Activated T-cell treated with anti-CD3 and anti-CD28 coated beads for 24 hours (primary cell): ENCODE measurements around the gene BRD3OS.
"Not testable (repeated sequence)": the region's sequence is repeated elsewhere in the genome, so short reads cannot be mapped to it uniquely, and the experiment has no call there.

ENCODE experiments used
- DNase-seq: peaks from one replicate; pipeline ENCODE4 v3.0.0-alpha.2; 2020; ENCODE audit warnings: low read depth

BRD3OS gene

DNA sequence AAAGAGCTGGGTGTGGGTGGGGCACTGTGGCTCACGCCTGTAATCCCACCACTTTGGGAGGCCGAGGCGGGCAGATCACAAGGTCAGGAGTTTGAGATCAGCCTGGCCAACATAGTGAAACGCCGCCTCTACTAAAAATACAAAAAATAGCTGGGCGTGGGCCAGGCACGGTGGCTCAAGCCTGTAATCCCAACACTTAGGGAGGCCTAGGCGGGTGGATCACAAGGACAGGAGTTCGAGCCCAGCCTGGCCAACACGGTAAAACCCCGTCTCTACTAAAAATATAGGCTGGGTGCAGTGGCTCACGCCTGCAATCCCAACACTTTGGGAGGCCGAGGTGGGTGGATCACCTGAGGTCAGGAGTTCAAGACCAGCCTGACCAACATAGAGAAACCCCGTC lies 36.5 kb upstream of the BRD3OS start:
- not testable (repeated sequence) for DNase-seq

DNA sequence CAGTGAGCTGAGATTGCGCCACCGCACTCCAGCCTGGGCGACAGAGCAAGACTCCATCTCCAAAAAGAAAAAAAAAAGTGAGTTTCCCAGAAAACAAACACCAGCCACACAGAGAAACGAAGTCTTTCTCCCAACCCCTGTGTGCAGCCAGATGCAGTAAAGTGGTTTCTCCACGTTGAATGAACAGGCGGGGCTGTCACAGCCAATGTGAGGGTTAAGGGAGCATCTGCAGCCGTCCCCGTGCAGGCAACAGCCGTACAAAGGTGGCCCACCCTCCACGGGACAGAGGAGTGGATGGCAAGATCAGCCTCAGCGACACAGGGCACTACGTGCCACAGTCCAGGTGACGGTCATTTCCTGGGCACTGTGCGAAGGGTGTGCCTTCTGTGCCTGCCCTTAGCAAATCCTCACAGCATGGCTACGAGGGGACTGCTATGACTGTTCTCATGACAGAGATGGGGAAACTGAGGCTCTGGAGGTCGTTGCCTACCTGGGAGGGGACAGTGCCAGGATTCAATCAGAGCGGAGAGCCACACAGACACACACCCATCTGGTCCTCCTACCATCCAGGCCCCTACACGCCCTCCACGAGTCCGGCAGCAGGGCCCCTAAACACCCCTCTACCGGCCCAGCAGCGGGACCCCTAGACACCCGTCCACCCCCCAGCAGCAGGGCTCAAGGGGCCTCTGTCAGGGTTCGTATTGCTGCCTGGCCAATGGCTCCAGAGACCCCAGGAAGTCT lies 35.5 kb upstream of the BRD3OS start:
- DNase-seq, result no peak

DNA sequence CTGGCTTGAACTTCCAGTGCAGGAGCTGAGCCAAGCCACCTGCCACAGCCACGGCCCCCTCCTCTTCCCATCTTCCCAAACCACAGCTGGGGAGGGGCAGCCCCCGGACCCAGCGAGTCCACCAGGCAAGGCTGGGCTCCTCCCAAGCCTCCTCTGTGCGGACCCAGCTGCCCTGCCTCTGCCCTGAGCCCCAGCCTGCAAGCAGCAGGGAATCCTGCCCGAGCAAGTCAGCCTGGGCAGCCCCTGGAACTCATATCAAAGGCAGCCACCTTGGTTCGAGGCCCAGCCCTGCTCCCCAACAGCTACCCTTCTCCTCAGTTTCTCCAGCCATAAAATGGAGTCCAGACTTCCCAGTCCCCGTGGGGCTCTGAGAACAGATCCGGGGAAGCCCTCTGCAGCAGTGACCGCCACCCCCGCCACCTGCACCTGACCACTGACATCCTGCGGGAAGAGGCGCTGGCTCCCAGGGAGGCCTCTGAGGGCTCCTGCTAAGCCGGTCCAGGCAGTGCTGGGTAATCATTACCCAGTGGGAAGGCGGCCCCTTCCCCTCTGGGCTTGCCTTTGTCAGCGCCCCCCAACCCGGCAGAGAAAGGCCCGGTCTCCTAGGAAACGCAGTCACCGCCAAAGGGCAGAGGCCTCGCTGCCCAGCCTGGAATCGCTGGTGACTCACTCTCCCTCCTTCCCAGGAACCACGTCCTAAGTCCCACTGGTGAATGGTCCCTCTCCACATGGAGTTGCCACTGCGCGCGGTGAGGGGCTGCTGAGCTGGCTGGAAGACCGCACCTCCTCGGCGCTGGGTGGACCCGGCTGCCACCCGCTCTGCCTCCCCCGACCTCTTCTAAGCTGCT lies 34.7 kb upstream of the BRD3OS start:
- DNase-seq, result no peak

DNA sequence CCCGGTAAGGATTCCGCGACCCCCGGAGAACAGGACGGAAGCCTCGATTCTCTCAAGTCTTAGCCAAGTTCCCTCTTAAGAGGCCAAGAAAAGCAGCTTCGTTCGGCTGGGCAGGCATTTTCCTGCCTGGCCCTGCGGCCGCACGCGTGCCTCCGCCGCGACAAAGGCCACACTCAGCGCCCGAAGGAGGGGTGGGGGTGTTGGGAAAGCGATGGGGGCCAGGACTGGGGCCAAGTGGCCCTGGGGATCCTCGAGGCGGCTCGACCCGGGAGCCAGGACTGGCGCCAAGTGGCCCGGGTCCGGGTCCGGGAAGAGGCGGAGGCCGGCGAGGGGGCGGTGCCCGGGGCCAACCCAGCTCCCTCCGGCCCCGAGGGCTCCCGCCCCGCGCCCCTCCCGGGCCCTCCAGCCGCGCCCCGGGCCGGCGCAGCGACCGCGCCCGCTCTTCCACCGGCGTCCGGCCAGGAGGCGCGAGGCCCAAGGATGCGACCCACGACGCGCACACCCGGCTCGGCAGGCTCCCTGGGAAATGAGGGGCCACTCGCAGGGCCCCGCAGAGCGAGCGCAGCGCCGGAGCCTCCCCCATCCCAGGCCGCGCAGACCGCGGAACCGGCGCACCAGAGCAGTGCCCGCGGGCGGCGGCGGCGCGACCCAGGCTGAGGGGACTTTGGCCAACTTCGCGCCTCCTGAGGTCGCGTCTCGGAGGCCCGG lies 33.9 kb upstream of the BRD3OS start:
- no peak for DNase-seq

DNA sequence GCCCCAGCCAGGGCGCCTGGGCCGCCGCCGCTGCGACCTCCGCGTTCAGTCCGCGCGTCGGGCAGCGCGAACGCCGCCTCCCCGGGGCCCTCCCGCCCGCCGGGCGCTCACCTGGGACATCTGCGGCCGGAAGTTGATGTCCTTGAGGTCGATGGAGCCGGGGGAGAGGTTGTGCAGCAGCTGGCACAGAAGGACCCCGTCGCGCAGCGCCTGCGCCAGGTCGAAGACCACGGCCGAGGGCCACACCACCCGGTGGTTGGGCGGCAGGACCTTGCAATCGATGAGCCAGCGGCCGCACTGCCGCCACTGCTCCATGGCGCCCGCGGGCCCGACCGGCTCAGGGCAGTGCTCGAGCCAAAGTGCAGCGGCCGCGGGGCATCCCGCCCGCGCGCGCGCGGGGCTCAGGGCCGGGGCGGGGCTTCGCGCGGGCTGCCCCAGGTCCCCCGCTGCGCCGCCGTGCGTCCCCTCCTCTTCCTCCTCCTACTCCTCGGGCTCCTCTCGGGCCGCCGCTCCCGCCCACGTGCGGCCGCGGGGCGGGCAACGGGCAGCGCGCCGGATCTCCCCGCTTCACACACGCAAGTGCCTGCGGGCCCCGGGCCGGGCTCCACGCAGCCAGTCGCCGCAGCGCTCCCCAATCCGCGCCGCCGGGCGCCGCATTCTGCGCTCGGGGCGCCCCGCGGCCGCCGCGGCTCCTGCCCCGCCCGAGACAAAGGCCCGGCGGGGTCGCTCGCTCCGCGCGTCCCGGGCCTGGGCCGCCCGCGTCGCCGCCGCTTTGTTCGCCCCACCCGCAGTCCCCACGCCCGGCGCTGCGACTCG lies 33.1 kb upstream of the BRD3OS start, which contains the start of gene VAV2:
TSS of gene VAV2 (minus strand) at position 361 of the 816 bp plus-strand sequence. CDS start at position 315, 46 bp downstream.
- peak; percentile 23 for DNase-seq

DNA sequence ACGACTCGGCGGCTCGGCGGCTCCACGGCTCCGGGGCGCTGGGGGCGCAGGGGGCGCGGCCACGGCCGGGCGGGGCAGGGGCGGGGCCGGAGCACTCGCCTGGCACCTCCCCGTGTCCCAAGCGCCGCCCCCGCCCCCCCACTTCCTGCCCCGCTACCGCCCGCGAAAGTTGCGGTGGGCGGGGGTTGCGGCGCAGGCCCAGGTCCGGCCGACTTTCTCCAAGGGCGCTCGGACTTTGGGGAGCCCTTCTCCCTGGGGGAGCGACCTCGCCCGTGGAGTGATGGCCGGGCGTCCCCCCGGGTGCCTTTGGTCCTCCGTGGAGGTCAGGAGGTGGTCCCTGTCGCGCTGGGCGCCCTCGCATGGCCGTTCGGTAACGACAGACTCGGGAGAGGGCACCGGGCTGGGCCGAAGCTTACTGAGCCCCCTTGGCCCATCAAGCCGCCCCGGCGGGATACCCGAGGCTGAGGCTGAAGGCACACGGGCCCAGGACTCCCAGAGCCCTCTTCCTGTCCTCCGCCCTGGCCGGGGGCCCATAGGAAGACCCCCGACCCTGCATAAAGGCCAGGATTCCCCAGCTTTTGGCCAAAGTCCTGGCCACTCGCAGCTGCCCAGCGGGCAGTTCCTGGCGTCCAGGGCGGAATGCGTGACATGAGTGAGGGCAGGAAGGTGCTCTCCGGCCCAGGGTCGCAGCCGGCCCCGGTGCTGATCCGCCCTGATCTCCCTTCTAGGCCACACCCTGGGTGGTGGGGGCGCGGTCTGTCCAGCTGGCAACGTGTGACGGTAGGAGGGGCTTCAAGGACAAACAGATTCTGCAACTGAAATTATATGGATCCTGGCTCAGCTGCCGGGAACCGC lies 32.3 kb upstream of the BRD3OS start:
- DNase-seq, result peak; percentile 60

DNA sequence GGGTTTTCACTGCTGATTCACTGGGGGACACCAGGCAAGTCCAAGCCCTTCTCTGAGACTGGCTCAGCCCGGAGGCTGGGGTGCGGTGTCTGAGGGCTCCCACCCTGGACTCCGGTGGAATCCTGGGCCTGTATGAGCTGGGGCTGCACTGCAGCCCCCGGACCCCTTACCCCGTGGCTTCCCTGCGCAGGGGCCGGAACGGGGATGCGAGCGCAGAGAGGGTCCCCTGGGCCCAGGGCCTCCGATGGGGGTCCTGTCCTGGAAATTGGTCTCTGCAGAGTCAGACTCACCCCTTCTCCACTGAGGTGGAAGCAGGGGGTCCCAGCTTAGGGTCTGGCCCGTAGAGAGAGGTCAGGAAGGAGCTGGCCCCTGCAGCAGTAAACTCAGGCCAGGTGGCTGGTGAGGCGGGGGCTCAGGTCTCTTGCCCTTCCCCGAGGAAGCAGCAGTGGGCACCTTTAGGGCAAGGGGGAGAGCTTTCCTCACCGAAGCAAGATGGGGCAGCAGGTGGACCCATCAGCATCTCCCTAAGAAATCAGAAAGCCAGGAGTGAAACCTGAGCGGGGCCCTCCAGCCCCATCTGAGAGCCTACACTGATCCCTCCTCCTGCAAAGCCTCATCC lies 31.5 kb upstream of the BRD3OS start:
- no peak for DNase-seq

DNA sequence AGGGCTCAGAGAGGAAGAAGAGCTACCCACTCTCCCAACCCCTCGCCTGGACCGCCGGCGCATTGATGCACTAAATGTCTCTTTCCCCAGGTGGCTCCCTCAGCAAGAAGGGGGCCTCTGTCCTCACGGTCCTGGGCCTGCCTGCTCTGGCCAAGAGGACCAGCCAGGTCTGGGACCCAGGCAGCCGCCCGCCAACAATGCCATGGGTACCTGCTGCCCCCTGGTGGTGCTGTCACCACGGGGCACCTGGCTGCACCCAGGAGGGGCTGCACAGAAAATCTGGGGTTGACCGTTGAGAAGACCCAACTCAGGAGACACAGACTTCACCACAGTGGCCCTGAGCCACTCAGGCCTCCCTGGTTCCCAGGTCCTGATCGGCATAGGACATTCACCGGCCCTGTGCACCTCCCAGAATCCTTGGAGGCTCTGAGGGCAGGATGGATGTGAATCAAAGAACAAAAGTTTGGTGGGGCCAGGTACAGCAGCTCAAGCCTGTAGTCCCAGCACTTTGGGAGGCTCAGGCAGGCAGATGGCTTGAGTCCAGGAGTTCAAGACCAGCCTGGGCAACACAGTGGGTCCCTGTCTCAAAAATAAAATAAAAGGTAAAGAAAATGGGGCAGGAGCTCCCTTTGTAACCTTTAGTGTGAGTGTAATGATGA lies 30.8 kb upstream of the BRD3OS start:
- DNase-seq, result peak; percentile 64

DNA sequence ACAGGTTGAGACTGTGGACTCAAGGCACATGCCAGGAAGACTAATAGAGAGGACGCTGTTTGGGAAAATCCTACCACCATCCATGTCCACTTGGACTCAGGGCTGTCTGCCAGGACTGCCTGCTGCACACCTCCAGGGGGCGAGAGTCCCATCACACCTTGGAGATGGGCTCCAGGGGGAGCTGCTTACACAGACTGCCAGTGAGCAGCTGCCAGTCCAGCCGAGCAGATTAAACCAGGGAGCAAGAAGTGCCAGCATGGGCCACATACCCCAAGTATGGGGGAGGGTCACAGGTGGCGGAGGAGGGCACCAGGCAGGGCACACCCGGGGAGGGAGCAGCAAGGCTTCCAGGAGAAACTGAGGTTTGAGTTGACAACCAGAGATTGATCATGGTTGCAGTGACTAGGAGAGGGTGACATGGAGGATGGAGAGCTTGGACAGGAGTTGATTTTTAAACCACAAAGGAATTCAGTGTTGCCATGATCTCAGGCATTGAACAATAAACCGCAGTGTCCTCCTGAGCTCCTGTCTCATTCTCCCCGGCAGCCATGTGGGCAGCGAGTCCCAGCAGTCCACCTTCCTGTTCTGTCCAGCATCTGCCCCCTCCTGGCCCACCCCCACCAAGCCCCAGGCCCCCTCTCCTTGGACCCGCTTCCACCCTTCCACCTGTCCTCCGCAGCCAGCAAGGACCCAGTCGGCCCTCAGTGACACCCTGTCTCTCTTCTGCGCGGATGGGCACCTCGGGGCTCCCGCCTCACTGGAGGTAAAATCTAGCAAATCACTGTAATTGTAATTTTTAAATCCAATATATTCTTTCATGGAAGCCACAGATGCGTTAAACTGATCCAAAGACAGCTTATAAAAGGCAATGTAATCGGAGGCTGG lies 30.0 kb upstream of the BRD3OS start:
- no peak for DNase-seq

DNA sequence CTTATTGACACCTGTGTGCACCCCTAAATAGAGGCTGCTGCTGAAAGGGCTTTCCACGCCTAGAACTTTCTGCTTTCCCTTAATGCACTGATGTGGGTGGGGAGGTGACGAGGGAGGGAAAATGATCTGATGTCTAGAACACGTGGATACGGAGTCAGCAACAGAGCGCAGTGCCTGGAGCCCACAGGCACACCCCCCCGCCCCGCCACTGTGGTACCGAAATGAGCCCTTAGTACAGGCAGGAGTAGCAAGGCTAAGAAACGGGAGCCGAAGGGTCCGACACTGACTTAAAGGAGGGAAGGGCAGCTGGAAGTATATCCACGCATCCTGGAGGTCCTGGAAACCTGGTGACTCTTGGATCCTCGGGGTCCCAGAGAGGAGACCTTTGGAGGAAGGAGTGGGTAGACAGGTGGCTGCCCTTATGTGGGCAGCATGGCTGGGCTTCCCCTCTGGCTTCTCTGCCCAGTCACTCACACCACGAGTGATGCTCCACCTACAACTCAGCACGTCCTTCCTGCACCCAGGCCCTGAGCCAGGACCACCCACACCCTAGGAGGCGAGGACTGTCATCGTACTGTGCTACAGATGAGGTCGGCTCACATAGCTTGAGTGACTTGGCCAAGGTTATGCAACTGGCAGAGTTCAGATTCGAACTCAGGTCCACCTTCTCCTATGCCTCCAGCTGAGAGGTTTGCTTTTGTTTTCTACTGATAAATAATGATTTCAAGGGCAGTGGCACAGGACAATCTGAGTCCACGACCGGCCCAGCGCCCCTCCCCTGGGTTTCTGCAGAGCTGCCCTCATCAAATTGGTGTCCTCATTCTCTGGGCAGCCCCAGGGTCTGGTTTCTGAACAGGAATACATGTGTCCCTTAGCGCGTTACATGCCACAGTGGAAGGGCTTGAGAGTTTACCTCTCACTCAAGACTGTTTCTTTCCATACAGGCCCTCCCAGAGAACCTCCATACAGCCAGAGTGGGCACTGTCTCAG lies 28.5 kb upstream of the BRD3OS start:
- no peak for DNase-seq

DNA sequence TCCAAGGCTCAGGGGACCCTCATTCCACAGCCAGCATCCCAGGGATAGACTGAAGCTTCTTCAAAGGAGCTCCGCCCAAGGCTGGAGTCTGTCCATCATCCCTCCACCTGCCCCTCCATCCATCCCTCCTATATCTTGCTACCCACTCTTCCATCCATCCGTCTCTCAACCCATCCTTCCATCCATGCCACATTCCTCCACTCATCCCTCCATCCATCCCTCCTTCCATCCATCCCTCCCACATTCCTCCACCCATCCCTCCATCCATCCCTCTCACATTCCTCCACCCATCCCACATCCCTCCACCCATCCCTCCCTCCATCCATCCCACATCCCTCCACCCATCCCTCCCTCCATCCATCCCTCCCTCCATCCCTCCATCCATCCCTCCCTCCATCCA lies 27.7 kb upstream of the BRD3OS start:
- no peak for DNase-seq

DNA sequence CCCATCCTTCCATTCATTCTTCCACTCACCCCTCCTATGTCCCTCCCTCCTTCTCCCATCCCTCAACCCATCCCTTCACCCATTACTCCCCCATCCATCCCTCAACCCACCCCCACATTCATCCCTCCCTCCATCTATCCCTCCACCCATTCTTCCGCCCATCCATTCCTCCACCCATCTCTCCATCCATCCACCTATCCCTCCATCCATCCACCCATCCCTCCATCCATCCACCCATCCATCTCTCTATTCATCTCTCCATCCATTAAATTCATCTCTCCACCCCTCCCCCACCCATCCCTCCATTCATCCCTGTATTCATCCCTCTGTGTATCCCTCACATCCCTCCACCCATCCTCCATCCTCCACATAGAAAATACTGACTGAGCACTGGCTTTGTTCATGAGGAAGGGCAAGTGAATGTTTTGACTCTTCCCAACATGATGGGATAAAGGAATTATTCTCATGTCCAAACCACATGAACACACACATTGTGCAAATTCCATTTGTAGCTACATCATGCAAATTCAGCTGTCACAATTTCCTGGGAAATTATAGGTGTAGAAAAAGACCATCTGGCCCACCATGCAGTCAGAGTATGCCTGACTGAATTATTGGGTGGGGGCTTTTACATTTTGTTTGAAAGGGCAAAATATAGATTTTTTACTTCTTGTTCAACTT lies 26.2 kb upstream of the BRD3OS start:
- no peak for DNase-seq

DNA sequence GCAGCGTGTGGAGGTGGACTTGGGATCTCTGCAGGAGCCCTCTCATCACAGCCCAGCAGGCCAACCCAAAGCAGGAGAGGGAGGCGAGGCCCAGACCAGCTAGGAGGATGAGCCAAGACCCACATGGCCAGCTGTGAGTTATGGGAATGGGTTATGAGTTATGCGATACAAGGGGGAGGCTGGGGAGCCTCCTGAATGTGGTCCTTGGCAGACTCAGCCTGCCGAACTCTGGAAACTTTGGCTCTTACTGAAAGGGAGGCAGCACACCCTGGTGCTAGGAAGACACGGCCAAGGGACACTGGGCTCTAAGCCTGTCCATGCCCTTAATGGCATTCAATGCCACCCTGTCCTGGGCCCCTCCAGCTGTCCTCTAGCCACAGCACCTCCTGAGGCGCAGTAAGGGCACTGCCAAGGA lies 25.4 kb upstream of the BRD3OS start:
- DNase-seq, result no peak

DNA sequence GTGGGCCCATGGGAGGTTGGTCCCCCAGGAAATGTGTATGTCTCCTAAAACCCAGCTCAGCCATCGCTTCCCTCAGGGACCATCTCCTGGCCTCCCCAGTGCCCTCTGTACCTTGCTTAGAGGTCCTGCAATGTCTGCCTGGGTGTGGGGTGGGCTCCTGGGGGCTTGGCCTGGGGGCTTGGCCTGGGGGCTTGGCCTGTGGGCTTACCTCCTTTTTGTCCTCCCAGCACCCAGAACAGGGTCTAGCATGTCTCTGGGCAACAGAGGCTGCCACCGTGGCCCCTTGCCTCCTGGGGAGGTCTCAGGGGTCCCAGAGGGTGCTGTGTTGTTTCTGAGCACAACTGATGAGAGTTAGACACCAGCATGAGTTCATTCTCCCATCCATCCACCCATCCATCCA lies 22.5 kb upstream of the BRD3OS start:
- DNase-seq, result no peak

DNA sequence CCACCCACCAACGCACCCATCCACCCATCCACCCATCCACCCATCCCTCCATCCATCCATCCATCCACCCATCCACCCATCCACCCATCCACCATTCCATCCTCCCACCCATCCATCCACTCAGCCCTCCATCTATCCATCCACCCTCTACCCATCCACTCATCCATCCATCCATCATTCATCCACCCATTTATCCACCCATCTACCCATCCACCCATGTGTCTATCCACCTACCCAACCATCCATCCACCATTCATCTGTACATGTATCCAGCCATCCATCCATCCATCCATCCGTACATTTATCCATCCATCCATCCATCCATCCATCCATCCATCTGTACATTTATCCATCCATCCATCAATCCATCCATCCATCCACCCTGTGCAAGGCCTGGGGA lies 22.0 kb upstream of the BRD3OS start:
- DNase-seq, result no peak

DNA sequence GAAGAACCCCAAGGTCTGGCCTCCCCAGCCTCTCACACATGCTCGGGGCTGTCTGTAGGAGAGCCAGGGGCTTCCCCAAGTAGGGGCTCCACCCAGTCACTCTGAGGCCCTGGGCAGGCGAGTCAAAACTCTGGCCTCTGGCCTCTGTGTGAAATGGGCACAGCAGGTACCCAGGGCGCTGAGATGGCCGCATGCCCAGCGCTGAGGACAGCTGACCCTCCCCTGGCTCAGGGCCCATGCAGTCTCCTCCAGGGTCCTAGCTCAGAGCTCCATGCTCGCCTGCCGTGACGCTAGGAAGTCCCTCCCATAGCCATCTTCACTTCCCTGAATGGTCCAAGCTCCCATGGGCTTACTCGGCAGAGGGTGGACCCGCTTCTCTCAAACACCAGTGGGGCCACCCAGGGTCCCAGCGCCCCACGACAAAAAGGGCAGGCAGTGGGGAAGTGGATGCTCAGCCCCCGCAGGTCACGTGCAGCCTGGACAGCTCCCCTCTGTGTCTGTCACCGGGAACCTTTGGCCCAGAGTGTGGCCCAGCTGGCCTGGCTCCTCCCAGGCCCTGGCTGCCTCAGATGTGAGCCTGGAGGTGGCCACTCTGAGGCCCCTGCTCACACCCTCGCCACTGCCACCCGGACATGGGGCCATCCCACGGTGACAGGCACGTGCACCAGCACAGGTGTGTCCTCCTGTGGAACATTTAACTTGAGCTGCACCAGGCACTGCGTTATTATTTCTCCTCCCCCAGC lies 21.0 kb upstream of the BRD3OS start:
- DNase-seq, result no peak
